Lung (tissue), 12 donors: Measurements from ENCODE around the gene IKBKE. TPM values are rescaled to one million over a fixed set of nuclear protein-coding genes. Genes with fewer than 3 reads are reported as not detected.

Experiments
- ATAC-seq: fragments of 200-7000 bp; cut with Tn5 transposase; one replicate; pipeline ENCODE4 v1.9.1; 2020; ENCODE audit warnings: moderate number of reproducible peaks; ENCODE audit not compliant: insufficient read depth, low FRiP score
- DNase-seq, 3 donors: peaks; one replicate each; pipeline ENCODE4 v3.0.0-alpha.2; 2013 to 2017
- H3K27ac ChIP-seq, 2 donors: one replicate each; pipeline ENCODE4 v1.5.1; 2013; ENCODE audit warnings: mild to moderate bottlenecking in 2 of 2, moderate library complexity in 2 of 2, control low read depth in 1 of 2, inconsistent platforms in 1 of 2, low read depth in 1 of 2, low read length in 1 of 2
- H3K27me3 ChIP-seq, 3 donors: one replicate each; pipeline ENCODE4 v1.5.1; 2013; ENCODE audit warnings: low read length in 2 of 3; ENCODE audit not compliant: control insufficient read depth in 3 of 3, insufficient read depth in 3 of 3
- H3K36me3 ChIP-seq, 4 donors: one replicate each; pipeline ENCODE4 v1.5.1; 2013; ENCODE audit warnings: low read length in 4 of 4, mild to moderate bottlenecking in 1 of 4, moderate library complexity in 1 of 4; ENCODE audit not compliant: control insufficient read depth in 4 of 4, insufficient read depth in 4 of 4
- H3K4me1 ChIP-seq, 5 donors: one replicate each; pipeline ENCODE4 v1.5.1; 2013; ENCODE audit warnings: low read length in 5 of 5, mild to moderate bottlenecking in 2 of 5, moderate library complexity in 1 of 5; ENCODE audit not compliant: control insufficient read depth in 5 of 5, insufficient read depth in 5 of 5
- H3K4me3 ChIP-seq: one replicate; pipeline ENCODE4 v1.5.1; 2013; ENCODE audit warnings: mild to moderate bottlenecking, control low read depth, moderate library complexity
- H3K9ac ChIP-seq, 2 donors: one replicate each; pipeline ENCODE4 v1.5.1; 2013; ENCODE audit warnings: low read length in 2 of 2, control low read depth in 1 of 2; ENCODE audit not compliant: insufficient read depth in 1 of 2
- H3K9me3 ChIP-seq, 4 donors: one replicate each; pipeline ENCODE4 v1.5.1; 2013; ENCODE audit warnings: low read length in 3 of 4, mild to moderate bottlenecking in 1 of 4, moderate library complexity in 1 of 4; ENCODE audit not compliant: control insufficient read depth in 4 of 4, insufficient read depth in 3 of 4
- WGBS, 2 donors: extraction: QIAGEN DNeasy Blood & Tissue Kit; methylation state at CpG; one replicate each; pipeline ENCODE4 v1.1.7; 2013; 5-methylcytosine and 5-hydroxymethylcytosine counted together
- polyA plus RNA-seq, 2 donors: library from polyadenylated mRNA; stranded (reverse); fragments of 200-250 nt; gene quantifications; one replicate each; pipeline ENCODE4 v1.2.1, GENCODE V29; 2013
- total RNA-seq, 2 donors: library from RNA; depleted of rRNA in 1 of 2; stranded (reverse); fragments of >200 nt in 1 of 2; gene quantifications; one replicate each; pipeline ENCODE4 v1.2.1, GENCODE V29; 2014 to 2021
- TF ChIP-seq, protein P1 (sequence below): IDR thresholded peaks from 2 replicates; pipeline ENCODE4 v1.5.1; 2012; ENCODE audit warnings: mild to moderate bottlenecking; ENCODE audit errors: control extremely low read depth, extremely low read depth
- donor health status: control.
- donor health status: control.
- donor health status: Bipolar disorder and iron deficiency.
- donor health status: healthy.
- donor health status: DM: yes; HTN: yes; CAD: no.

The IKBKE gene
- total and polyA plus RNA-seq, 4 donors = 6.1 to 17.1 (median 11.7) TPM

DNA sequence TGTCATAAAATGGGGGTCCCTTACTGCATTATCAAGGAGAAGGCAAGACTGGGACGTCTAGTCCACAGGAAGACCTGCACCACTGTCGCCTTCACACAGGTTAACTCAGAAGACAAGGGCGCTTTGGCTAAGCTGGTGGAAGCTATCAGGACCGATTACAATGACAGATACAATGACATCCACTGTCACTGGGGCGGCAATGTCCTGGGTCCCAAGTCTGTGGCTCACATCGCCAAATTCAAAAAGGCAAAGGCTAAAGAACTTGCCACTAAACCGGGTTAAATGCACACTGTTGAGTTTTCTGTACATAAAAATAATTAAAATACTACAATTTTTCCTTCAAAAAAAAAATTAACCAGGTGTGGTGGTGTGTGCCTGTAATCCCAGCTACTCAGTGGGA, 59.1 kb downstream of the IKBKE start:
- ATAC-seq = no peak
- Histone ChIP-seq H3K4me1 (peaks cover 0 to 8% (median 0%) of the 10 kb centered on the region in 5 donors), H3K27me3 (no peaks in the 10 kb centered on the region), H3K4me3 (no peak overlapping the region), H3K9ac (no peak overlapping the region), H3K9me3 (peaks cover 0 to 2% (median 0%) of the 10 kb centered on the region in 4 donors), H3K27ac (no peak overlapping the region), H3K36me3 (no peaks in the 10 kb centered on the region)
- TF ChIP-seq, protein P1, sequence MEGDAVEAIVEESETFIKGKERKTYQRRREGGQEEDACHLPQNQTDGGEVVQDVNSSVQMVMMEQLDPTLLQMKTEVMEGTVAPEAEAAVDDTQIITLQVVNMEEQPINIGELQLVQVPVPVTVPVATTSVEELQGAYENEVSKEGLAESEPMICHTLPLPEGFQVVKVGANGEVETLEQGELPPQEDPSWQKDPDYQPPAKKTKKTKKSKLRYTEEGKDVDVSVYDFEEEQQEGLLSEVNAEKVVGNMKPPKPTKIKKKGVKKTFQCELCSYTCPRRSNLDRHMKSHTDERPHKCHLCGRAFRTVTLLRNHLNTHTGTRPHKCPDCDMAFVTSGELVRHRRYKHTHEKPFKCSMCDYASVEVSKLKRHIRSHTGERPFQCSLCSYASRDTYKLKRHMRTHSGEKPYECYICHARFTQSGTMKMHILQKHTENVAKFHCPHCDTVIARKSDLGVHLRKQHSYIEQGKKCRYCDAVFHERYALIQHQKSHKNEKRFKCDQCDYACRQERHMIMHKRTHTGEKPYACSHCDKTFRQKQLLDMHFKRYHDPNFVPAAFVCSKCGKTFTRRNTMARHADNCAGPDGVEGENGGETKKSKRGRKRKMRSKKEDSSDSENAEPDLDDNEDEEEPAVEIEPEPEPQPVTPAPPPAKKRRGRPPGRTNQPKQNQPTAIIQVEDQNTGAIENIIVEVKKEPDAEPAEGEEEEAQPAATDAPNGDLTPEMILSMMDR = no peak
- DNase-seq = no peak
- WGBS, 2 donors = 86 to 95% methylated on average over 7 of the region's 7 CpGs

DNA sequence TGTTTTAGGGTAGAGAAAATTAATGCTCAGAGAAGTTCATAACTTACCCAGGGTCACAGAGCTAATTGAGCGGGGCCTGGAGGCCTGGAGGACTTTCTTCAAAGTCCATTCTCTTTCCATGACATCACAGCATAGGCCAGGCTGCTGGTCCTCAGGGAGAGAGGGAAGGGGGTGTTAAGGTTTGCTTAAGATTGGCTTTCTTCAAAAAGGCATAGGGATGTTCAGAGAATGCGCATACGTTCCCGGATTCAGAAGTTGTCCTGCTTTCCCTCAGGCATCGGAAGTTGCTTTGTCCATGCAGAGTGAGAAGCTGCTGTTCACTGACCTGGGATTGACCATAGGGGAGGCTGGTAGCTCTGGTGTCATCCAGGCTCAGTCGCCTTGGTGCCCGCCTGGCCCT, 62.1 kb downstream of the IKBKE start:
- no peaks in the 10 kb centered on the region for H3K27me3 ChIP-seq
- TF ChIP-seq, protein P1 = no peak
- no peaks in the 10 kb centered on the region for H3K4me1 ChIP-seq
- H3K36me3 ChIP-seq = no peaks in the 10 kb centered on the region
- no peak overlapping the region for H3K4me3 ChIP-seq
- ATAC-seq = no peak
- H3K27ac ChIP-seq = no peak overlapping the region
- no peaks in the 10 kb centered on the region for H3K9me3 ChIP-seq
- 96 to 98% methylated on average over 7 of the region's 7 CpGs for WGBS, 2 donors
- DNase-seq = no peak
- H3K9ac ChIP-seq = no peak overlapping the region

DNA sequence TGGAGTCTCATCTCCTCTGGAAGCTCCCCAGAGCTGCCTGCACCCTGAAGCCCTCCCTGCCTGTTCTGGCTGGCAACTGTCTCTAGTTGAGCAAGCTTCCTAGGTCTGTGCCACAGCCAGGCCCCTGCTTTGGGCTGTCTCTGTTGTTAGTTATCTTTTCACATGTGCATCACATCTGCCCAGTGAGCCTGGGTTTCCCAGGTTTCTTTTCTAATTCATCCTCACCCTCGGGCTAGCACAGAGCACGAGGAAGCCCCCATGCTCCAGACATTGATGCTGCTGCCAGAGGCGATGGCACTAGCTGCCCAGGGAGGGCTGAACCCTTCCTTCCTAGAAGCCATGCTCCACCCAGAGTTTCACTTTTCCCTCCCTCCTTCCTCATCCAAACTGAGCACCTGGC, 64.3 kb downstream of the IKBKE start:
- TF ChIP-seq, protein P1 = no peak
- 92 to 94% methylated on average over 3 of the region's 3 CpGs for WGBS, 2 donors

DNA sequence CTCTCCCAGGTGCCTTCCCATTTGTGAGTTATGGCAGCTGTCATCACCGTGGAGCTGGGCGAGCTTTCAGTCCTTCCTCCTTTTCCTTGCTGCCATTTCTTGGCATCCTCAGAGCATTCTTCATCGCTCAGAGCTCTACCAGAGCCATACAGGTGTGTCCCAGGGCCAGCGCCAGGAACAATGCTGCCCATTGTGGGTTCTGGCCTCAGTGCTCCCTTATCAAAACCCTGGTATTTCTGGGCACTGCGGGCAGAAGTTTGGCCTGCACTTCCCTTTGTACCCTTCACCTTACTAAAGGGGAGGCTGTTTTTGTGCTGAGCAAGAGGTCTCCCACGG, 65.5 kb downstream of the IKBKE start:
- Histone ChIP-seq H3K9ac (no peak overlapping the region), H3K4me3 (no peak overlapping the region), H3K27ac (no peak overlapping the region), H3K9me3 (no peaks in the 10 kb centered on the region), H3K27me3 (no peaks in the 10 kb centered on the region), H3K36me3 (no peaks in the 10 kb centered on the region), H3K4me1 (peaks cover 0 to 10% (median 0%) of the 10 kb centered on the region in 5 donors)
- 71 to 72% methylated on average over 6 of the region's 6 CpGs for WGBS, 2 donors
- ATAC-seq = no peak
- TF ChIP-seq, protein P1 = no peak
- no peak for DNase-seq

More for the DNA sequence above, 64.3 kb downstream of the IKBKE start:
- H3K4me3 ChIP-seq = no peak overlapping the region
- ATAC-seq (no peak), DNase-seq (no peak)
- H3K9ac ChIP-seq = no peak overlapping the region
- no peaks in the 10 kb centered on the region for H3K27me3 ChIP-seq
- H3K27ac ChIP-seq = no peak overlapping the region
- H3K36me3 ChIP-seq = no peaks in the 10 kb centered on the region
- H3K4me1 ChIP-seq = peaks cover 0 to under 1% (median 0%) of the 10 kb centered on the region in 5 donors
- no peaks in the 10 kb centered on the region for H3K9me3 ChIP-seq
